Stimulated activated CD4-positive, alpha-beta T cell treated with anti-CD3 and anti-CD28 coated beads, Interleukin-15, amount 100 ng/mL, for 1 hour (primary cell): ENCODE results near the gene ANKRD62.
"Not testable (repeated sequence)": the region's sequence is repeated elsewhere in the genome, so short reads cannot be mapped to it uniquely, and the experiment has no call there.

Experiments used
- DNase-seq, 2 donors: peaks; one replicate each; pipeline ENCODE4 v3.0.0-alpha.2; 2020; ENCODE audit warnings: low read depth in 1 of 2, low spot score in 1 of 2

The ANKRD62 gene

DNA sequence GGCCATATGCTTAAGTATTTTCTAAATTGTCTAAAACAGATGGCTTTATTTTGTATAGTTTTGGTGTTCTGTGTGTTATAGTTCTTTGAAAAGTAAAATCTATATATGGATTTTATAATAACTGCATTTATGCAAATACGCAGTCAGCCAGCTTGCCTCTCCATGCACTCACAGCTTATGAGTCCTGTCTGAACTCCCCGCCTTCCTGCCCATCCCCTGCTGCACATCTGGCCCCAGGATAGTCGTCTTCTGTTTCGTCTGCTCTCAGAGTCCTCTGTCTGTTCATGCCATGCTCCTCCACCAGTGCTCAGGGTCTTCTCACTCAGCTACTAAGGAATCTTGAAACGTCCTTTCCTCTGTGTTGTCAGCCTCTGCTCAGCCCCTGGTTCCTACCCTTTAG lies 28.2 kb upstream of the ANKRD62 start:
- DNase-seq, result no peak

DNA sequence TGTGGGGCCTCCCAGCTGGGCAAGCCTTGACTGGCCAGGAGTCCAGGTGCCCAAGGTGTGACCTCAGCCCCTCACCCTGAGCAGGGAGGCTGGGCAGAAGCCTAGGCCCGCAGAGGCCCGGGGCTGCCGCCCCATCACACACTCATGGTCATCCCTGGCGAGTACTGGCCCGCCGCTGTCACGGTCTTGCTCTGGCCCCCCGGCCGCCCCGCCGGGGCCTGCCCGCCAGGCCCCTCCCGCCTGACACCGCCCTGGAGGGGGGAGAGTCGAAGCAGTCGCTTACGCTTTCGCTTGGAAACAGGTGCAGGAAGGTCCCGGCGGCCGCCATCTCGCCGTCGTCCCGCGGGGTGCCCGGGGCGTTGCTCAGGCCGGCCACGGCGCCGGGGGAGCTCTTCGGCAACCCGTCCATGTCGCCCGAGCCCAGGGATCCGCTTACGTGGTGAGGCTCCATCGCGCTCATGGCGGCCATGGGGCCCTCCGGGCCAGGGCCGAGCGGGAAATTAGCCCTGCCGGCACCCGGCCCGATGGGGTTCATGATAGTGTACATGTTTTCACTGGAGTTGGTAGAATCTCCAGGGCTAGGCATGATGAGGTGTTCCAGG lies 26.6 kb upstream of the ANKRD62 start:
- DNase-seq, result no peak

DNA sequence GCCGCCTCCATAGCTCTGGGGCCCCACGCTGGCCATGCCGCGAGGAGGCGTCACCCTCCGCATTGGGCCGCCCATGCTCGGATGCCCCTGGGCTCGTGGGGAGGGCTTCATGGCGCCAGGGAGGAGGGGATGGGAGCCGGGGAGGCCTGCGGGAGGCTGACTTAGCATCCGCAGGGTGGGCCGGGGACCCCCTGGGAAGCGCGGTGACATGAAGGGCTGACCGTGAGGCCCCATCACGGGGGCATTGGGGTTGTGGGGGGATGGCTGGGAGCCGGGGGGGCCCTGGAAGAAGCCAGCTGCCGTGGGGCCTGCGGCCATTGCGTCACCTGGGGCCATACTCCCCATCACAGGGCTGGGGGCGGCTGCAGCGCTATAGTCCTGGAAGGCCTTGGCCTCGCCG lies 26.0 kb upstream of the ANKRD62 start:
- DNase-seq, result no peak

DNA sequence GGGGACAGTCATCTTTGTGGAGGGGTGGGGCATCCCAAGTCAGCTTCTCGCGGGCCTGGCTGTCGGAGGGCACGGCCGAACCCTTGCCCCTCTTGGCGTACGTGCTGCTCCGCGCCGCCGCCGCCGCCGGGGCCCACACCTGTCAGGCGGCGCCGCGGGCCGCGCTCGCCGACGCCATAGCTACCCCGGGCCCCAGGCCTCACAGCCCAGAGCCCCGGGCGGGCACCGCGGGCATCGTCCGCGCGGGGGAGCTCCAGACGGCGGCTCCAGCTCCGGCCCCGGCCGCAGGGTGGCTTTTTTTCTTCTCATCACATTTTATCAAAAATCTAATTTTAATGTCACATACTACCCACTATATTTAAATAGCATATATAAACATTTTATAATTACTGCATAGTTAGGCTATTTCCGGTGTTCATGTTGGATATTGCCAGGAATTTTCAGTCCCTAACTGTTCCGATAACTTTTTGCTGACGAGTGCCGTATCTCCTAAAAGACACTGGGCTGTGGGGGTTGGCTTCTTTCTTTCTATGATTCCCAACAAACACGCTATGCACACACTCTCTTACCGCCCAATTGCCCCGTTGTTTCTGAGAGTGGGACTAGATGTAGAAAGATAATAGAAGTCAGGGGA lies 25.2 kb upstream of the ANKRD62 start:
- DNase-seq, result not testable (repeated sequence)

DNA sequence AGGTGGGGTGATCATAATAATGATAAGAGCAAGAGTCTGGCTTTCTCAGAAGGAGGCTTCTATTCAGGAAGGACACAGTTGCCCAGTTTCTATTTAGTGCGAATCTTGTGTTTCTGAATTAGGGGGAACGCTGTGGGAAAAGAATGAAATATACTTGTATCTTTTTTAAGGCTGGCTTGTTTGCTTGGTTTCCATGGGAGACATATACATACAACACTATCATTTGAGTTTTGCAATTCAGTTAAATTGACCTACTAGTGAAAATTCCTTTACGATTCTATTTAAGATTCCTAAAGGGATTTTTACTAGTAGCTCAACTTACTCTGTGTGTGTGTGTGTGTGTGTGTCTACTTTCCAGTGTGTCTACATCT lies 24.7 kb upstream of the ANKRD62 start:
- no peak for DNase-seq

DNA sequence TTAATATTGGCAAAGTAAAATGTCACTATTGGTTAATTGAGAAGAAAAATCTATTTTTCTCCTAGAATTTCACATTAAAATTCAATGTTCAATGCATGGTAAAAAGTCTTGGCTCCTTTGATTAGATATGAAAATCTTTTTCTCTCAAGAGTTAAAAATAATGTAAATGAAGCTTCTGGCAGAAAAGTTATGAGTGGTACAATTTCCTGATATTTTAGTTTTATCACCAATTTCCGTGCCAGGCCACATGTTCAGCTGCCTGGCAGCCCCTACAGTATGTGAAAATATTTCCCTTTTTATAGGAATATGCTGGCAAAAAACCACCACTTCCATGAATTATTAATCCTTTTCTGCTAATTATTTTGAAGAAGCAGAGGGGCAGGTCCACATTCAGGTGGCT lies 22.6 kb upstream of the ANKRD62 start:
- not testable (repeated sequence) for DNase-seq

DNA sequence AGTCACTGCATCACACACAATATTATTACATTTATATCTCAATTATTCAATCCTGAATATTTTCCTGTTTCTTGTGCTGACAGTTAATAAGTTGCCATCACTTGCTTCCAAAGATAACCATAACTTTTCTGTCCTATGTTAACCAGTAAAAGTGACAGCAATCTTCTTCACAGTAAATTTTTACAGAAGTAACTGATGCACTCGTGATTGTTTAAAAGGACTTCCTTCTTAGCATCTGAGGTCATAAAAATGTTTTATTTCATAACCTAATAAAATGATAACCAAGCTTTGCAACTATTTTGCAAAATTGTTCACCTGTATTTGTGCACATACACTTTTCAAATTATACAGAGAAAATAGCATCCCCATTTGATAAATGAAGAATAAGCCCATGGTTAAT lies 20.6 kb upstream of the ANKRD62 start:
- DNase-seq, result no peak

DNA sequence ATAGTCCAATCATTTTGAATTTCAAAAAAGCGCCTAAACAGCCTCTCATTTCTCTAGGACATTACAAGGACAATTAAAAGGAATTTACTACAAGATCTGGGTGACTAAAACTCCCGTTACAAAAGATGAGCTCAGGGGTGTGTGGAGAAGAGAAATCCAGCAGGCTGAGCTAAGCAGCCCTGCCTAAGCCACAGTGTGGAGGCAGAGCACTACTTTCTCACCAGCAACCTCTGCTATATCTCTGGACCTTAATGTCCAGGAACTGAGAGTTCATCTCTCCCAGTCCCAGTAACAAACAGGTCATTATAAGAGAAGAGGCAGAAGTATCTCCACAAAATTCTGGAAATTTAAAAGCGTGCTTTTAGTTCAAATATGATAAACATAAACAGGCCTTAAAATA lies 18.9 kb upstream of the ANKRD62 start:
- DNase-seq, result no peak

DNA sequence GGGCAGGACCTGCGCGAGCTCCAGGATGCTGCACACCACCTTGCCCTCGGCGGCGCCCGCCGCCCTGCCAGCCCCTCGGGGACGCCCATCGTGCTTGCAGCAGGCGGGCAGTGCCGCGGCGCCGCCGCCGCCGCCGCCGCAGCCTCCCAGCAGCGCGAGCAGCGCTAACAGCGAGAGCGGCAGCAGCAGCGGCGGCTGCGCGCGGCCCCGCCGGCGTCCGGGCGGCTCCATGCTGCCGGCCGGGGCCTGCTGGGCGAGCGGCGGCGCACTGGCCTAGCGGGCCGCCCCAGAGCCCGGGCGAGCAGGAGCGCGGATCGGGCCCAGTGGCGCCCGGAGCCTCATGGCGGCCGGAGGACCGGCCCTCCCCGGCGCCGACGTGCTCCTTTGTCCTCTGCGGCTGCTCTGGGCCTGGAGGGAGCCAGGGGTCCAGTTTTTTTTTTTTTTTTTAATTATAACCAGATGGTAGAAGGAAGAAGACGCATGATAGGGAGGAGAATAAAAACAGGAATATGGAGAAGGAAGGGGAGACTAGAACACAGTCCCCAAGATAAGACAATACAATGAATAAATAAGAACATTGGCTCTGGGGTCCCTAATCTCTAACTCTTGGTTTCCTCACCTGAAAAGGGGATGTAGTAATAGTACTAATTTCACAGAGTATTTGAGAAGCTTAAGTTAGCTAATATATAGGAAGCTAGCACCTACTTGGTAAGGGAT lies 17.1 kb upstream of the ANKRD62 start:
- DNase-seq, result no peak

DNA sequence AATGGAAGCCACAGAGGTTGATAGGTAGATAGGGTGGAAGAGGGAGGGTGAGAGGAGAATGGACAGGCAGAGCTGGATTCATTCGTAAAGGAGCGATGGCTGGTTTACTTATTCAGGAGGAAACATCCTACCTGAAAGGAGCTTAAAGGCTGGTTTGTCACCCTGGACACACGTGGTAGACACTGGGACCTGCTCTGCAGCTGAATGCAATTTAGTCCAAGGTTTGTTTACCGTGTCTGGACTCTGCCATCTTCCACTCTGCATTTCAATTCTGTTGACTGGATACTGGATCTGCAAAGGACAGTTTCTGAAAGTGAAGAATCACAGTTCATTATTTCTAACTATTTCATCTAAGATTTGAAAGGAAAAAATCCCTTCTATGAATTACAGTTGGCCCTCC lies 15.6 kb upstream of the ANKRD62 start:
- not testable (repeated sequence) for DNase-seq

DNA sequence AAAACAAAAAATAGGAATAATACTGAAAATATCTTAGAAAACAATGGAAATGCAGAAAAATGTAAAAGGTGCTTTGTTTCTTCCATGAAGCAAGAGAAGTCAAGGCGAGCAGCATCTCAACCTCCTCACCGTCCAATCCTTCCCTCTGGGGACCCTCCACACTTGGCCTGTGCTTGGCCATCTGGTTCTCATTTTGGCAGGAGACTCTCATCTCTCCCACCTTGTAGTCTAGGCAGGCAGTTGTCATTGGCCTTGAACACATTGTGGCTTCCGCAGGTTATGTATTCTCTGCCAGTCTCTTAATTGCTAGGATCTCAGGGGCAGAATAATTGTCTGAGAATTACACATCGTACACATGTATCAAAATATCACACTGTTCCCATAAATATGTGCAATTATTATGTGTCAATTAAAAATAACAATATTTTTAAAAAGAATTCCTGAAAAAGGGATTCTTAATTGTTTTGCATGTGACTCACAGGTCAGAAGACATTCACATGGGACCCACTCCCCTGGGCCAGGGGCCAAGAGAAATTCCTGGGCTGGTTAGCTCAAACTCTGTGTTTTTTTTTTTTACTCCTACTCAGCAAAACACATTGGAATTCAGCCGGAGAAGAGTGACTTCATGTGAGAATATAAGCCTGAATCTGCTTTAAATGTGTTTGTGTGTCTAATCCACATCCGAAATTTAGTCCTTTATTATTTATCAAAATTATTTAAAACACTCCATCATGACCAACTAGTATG lies 14.0 kb upstream of the ANKRD62 start:
- DNase-seq, result no peak

DNA sequence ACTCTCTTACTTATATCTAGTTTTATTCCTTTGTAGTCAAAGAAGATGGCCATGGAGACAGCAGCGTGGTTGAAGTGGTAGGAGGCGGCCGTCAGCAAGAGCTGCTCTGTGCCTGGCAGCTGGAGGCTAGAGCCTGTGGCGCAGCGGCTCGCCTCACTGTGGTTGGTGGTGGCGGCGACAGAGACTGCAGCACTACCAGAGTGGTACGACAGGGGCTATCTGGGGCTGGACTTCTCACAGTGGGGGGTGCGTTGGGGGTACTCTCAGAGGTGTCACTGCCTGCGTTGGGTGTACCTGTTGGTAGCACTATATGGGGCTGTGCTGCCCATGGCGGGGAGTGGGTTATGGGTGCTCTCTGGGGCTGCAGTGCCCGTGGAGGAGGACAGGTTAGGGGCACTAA lies 8.5 kb upstream of the ANKRD62 start:
- DNase-seq, result no peak

DNA sequence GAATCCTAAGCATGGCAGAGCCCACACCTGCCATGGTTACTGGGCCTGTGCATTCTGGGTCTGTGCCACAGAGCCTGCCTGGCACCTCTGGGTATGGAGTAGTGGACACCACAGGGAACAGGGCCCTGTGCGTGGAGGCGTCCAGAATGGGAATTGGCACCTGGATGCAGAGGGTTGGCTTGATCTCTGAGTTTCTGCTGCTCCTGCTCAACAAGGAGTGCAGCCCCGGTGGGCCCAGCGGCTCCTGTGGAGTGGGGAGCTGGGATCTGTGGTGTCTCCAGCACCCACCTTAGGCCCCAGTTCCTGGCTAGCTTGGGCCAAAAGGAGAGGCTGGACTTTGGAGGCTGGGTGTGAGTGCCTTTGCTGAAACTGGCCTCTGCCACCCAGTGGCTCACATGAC lies 7.9 kb upstream of the ANKRD62 start:
- DNase-seq, result no peak

DNA sequence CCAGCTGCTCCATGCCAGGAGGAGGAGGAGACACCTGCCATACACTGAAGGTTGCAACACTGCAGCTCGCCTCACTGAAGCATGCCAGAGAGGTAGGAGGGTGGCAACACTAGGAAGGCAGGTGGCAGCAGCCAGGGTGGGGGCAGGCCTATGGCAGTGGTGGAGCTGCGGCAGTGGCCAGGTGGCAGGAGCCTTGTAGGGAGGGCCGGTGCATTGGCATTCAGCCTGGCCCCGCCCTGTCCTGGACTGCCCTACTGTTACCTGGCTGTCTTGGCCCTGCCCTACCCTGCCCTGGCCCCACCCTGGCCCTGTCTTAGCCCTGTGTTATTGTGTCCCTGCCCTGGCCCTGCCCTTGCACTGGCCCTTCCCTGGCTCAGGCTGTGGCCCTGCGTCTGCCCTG lies 7.4 kb upstream of the ANKRD62 start:
- no peak for DNase-seq

DNA sequence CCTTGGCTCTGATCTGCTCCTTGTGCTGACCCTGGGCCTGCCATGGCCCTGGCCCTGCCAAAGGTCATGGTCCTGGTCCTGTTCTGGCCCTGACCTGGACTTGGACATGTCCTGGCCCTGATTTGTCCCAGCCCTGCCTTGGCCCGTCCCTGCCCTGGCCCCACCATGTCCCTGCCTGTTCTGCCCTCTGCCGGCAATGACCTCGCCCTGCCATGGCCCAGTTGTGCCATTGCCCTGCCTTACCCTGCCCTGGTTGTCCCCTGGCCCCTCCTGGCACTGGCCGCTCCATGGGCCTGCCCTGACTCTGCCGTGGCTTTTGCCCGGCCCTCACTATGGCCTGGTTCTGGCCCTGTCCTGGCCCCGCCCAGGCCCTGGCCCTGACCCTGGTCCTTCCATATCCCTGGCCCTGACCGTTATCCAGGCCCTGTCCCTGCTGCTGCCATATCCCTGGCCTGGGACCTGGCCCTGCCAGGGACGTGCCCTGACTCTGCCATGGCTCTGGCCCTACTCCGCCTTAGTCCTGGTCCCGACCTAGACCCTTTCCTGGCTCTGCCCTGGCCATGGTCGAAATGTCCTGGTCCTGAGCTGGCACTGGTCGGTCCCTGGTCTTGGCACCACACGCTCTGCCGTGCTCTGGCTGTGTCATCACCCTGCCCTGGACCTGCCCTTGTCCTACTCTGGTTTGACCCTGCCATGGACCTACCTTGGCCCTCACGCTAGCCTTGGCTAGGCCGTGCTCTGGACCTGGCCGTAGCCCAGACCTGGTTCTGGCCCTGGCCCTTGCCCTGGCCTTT lies 6.8 kb upstream of the ANKRD62 start:
- DNase-seq, result no peak

DNA sequence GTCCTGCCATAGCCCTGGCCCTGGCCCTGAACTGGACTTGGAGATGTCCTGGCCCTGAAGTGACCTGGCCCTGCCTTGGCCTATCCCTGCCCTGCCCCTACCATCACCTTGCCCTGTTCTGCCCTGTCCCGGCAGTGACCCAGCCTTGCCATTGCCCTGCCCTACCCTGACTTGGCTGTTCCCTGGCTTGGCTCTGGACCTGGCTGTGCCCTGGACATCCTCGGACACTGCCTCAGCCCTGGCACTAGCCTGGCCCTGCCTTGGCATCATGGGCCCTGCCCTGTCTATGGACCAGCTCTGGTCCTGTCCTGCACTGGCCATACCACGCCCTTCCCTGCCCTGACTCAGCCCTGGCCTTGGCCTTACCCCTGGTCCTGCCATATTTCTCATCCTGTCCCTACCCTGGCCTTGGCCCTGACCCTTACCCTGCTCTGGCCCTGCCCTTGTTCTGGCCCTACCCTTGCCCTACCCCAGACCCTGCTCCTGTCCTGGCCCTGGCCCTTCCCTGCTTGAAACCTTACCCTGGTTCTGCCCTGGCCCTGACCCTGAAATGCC lies 6.1 kb upstream of the ANKRD62 start:
- DNase-seq, result no peak

DNA sequence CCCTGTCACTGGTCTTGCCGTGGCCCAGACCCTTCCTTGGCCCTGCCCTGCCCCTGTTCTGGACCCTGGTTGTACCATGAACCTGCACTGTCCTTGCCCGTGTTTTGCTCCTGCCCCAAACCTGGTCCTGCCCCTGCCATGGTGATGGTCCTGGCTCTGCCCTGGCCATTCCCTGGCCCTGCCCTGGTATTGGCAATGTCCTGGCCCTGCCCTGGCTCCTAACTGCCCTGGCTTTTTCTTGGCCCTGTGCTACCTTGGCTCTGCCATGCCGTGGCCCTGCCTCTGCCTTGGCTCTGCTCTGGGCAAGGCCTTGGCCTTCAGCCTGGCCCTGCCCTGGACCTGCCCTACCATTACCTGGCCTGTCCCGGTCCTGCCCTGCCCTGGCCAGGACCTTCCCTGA lies 5.5 kb upstream of the ANKRD62 start:
- no peak for DNase-seq

DNA sequence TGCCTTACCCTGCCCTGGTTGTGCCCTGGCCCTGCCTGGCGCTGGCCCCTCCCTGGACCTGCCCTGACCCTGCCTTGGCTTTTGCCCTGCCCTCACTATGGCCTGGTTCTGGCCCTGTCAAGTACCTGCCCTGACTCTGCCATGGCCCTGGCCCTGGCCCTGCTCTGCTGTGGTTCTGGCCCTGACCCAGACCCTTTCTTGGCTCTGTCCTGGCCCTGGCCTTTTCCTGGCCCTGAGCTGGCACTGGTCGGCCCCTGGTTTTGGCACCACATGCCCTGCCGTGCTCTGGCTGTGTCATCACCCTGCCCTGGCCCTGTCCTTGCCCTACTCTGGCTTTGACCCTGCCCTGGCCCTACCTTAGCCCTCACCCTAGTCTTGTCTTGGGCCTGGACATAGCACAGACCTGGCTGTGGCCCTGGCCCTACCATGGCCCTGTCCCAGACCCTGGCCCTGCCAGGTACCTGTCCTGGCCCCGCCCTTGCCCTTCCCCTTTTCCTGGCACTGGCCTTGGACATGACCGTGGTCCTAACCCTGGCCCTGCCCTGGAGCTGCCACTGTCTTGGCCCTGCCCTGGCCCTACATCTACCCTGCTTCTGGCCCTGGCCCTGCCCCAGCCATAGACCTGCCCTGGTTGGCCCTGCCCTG lies 4.8 kb upstream of the ANKRD62 start:
- no peak for DNase-seq

DNA sequence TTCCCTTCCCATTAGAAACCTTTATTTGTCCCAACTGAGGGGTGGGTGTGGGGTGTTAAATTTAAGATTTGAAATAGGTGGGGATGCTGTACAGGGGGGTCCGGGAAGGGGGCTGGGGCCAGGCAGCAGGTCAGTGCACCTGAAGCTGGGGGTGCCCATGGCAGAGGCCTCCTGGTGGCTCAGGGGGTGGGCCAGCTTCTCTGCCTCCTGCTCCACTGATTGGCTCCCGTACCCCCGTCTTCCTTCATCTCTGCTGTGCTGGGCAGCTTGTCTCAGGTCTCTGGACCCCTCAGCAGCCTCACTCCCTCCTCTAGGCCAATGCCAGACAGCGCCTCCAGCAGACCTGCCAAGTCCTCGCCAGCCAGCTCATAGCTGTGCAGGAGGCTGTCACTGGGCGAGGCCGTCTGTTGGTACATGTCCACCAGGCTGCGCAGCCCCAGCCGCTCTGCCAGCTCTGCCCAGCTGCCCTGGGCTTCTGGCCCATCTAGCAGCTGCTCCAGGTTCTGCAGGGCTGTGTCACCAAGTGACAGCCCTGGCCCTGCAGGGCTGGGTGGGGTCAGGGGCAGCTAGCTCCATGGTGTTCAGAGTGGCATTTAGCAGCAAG lies 2.0 kb upstream of the ANKRD62 start:
- DNase-seq, result no peak
